Brain microvascular endothelial cell (primary cell): ENCODE data around the gene HKDC1.
"Not testable (repeated sequence)": the region's sequence is repeated elsewhere in the genome, so short reads cannot be mapped to it uniquely, and the experiment has no call there.

Experiments used
- DNase-seq: peaks from one replicate; pipeline ENCODE4 v3.0.0-alpha.2; 2020
- H3K27ac ChIP-seq: fragments of 250-450 bp; sonication (Bioruptor Pico); 2 replicates; pipeline ENCODE4 v1.5.1; 2020; ENCODE audit warnings: mild to moderate bottlenecking, moderate library complexity
- H3K27me3 ChIP-seq: fragments of 250-450 bp; sonication (Bioruptor Pico); replicated peaks from 2 replicates; pipeline ENCODE4 v1.5.1; 2020; ENCODE audit warnings: mild to moderate bottlenecking
- H3K36me3 ChIP-seq: fragments of 250-450 bp; sonication (Bioruptor Pico); replicated peaks from 2 replicates; pipeline ENCODE4 v1.5.1; 2020; ENCODE audit warnings: mild to moderate bottlenecking
- H3K4me3 ChIP-seq: 2 replicates; pipeline ENCODE4 v1.5.1; 2011; ENCODE audit warnings: low read depth, mild to moderate bottlenecking, control low read depth, low read length, moderate library complexity
- in situ Hi-C: cut with HindIII; loops from 2 replicates; pipeline ENCODE4 v1.10.0; 2017; ENCODE audit warnings: low sequenced_read_pairs, low pct_ligation_motif_present
- TF ChIP-seq, protein P1 (sequence below): IDR thresholded peaks from 2 replicates; pipeline ENCODE4 v1.5.1; 2011; ENCODE audit warnings: low read depth, mild to moderate bottlenecking, moderate library complexity, low read length, control low read depth, inconsistent platforms; ENCODE audit errors: missing control alignments

The HKDC1 gene

DNA sequence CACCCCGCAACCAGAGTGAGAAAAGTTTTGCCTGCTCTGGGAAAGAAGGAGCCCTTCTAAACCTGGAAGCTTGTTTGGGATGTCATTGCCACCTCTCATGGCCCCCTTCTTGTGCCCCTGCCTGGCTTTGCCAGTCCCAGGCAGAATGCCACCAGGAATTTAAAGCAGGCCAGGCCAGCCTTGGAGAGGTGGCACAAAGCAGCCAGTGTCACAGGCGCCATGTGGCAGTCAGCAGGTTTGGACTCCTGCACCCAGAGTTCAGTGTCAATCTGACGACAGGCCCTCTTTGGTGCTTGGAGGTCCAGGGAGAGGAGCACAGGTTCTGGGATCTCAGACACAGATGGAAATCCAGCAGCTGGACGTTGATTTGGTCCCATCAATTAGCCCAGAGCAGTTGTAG lies 70.9 kb downstream of the HKDC1 start:
- TF ChIP-seq, protein P1, sequence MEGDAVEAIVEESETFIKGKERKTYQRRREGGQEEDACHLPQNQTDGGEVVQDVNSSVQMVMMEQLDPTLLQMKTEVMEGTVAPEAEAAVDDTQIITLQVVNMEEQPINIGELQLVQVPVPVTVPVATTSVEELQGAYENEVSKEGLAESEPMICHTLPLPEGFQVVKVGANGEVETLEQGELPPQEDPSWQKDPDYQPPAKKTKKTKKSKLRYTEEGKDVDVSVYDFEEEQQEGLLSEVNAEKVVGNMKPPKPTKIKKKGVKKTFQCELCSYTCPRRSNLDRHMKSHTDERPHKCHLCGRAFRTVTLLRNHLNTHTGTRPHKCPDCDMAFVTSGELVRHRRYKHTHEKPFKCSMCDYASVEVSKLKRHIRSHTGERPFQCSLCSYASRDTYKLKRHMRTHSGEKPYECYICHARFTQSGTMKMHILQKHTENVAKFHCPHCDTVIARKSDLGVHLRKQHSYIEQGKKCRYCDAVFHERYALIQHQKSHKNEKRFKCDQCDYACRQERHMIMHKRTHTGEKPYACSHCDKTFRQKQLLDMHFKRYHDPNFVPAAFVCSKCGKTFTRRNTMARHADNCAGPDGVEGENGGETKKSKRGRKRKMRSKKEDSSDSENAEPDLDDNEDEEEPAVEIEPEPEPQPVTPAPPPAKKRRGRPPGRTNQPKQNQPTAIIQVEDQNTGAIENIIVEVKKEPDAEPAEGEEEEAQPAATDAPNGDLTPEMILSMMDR: no peak
- in situ Hi-C loops: no loop called here

DNA sequence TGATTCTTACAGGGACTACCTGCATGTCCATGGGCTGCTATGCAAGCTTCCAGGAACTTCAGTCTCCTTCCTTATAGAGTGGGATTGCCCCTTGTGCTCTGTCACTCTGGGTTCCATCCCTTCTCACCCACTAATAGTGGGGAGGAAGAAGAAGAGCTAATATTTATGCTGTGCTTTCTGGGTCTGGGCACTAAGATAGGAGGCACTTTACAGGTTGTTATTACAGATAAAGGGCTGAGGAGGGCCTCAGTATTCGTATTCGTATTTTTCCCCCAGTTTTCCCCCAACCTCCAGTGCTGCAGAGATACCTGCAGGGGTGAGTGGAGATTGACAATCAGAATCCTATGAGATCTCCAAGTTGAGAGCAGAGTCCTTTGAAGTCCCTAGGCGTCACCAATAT lies 72.3 kb downstream of the HKDC1 start:
- TF ChIP-seq, protein P1: no peak
- no peak overlapping the region for H3K4me3 ChIP-seq
- H3K27me3 ChIP-seq: peaks cover 2% of the 10 kb centered on the region
- no peaks in the 10 kb centered on the region for H3K36me3 ChIP-seq
- H3K27ac ChIP-seq: no peak overlapping the region
- in situ Hi-C loops: no loop called here
- no peak for DNase-seq

More for the DNA sequence above, 70.9 kb downstream of the HKDC1 start:
- Histone ChIP-seq H3K27me3 (peaks cover 2% of the 10 kb centered on the region), H3K27ac (no peak overlapping the region), H3K4me3 (no peak overlapping the region), H3K36me3 (no peaks in the 10 kb centered on the region)
- no peak for DNase-seq

DNA sequence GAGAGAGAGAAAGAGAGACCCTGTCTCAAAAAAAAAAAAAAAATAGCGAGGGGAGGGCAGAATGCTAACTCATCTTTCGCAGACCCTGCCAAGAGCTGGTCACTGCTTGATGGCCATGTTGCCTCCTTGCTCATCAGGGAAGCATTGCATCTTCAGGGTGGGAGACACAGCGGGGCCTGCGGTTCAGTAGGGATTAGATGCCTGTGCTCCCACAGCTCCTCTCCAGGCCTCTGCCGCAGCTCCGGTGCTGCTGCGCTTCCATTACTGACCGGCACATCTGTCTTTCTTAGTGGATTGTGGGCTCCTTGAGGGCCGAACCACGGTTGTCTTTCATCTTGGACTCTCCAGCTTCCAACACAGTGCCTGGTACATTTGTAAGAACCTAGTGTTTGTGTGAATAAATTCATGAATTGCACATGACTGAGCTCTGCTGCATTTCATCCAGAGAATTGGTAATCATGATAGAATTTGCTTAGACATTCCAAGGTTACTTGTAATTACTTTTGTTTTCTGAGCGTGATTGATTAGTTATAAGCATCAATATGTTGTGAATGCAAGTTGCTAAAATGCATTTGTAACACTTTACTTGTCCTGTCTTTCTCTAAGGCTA lies 75.0 kb downstream of the HKDC1 start:
- in situ Hi-C loops: no loop called here
- TF ChIP-seq, protein P1: no peak

DNA sequence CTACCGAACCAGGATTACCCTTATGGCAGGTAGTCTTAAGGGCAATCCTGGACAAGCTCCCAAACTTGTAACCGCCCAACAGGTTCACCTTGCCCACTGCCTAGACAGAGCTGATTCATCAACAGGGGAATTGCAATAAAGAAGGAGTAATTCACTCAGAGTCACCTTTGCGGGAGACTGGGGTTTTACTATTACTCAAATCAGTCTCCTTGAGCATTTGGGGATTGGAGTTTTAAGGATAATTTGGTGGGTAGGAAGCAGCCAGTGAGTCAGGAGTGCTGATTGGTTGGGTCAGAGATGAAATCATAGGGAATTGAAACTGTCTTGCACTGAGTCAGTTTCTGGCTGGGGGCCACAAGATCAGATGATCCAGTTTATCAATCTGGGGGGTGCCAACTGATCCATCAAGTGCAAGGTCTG lies 83.5 kb downstream of the HKDC1 start:
- in situ Hi-C loops: no loop called here
- no peak overlapping the region for H3K4me3 ChIP-seq
- H3K36me3 ChIP-seq: no peaks in the 10 kb centered on the region
- TF ChIP-seq, protein P1: no peak
- H3K27me3 ChIP-seq: no peaks in the 10 kb centered on the region
- peak; percentile 44 for DNase-seq
- no peak overlapping the region for H3K27ac ChIP-seq

More for the DNA sequence above, 75.0 kb downstream of the HKDC1 start:
- Histone ChIP-seq H3K4me3 (no peak overlapping the region), H3K36me3 (no peaks in the 10 kb centered on the region), H3K27ac (no peak overlapping the region), H3K27me3 (peaks cover 2% of the 10 kb centered on the region)
- no peak for DNase-seq

DNA sequence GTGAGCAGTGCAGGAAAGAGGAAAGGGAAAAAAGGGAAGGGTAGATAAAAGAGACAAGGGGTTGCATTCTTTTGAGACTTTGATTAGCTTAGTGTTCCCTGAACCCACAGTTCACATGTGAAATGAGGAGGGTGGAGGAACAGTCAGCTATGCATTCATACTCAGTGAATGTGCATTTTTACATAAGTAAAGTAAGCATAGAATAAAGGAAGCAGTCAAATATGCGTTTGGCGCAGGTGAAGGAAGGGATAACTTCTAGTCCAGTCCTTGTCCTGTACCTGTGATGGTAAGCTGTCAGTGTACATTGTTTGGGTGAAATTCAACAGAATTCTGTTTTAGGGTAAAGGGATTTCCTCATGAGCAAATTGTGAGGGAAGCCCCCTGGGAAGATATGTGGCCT lies 86.3 kb downstream of the HKDC1 start:
- TF ChIP-seq, protein P1: no peak
- Histone ChIP-seq H3K27ac (no peak overlapping the region), H3K4me3 (no peak overlapping the region), H3K27me3 (no peaks in the 10 kb centered on the region), H3K36me3 (no peaks in the 10 kb centered on the region)
- no peak for DNase-seq
- in situ Hi-C loops: no loop called here

DNA sequence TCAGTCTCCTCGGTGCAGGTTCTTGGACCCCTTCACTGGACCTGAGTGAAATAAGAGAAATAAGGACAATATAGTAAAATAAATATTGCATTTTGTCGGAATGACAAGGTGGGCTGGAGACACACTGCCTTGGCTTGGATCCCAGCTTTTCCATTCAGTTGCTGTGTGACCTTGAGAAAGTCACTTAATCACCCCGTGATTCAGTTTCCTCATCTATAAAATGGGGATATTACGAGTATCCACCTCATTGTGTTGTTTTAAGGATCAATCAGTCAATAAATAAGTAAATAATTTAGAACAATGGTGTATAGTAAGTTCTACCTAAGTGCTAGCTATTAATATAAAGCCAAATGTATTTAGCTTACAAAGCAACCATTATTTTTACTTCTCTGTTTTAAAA lies 87.3 kb downstream of the HKDC1 start:
- H3K4me3 ChIP-seq: no peak overlapping the region
- H3K27ac ChIP-seq: no peak overlapping the region
- no peaks in the 10 kb centered on the region for H3K36me3 ChIP-seq
- in situ Hi-C loops: no loop called here
- DNase-seq: no peak
- TF ChIP-seq, protein P1: no peak
- no peaks in the 10 kb centered on the region for H3K27me3 ChIP-seq

DNA sequence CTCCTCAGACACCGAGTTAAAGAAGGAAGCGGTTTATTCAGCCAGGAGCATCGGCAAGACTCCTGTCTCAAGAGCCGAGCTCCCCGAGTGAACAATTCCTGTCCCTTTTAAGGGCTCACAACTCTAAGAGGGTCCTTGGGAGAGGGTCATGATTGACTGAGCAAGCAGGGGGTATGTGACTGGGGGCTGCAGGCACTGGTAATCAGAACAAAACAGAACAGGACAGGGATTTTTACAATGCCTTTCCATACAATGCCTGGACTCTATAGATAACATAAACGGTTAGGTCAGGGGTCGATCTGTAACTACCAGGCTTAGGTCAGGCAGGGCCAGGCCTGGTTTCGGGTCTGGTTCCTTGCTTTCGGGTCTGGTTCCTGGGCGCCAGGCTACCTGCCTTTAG lies 88.2 kb downstream of the HKDC1 start:
- in situ Hi-C loops: not testable (repeated sequence)

More for the DNA sequence above, 88.2 kb downstream of the HKDC1 start:
- H3K36me3 ChIP-seq, H3K27ac ChIP-seq, DNase-seq, H3K4me3 ChIP-seq, H3K27me3 ChIP-seq: not testable (repeated sequence)
